GM12892 (cell line): Measurements from ENCODE around the gene CDKN2AIPNL.

ENCODE experiments used
- DNase-seq: peaks from one replicate; pipeline ENCODE4 v3.0.0; 2011; ENCODE audit not compliant: insufficient read length
- FAIRE-seq: peaks from 2 replicates; lab custom pipeline; 2011; peaks lifted over from hg19 to GRCh38; lab: Jason Lieb, UNC
- POLR2A ChIP-seq: IDR thresholded peaks from 2 replicates; pipeline ENCODE4 v1.6.1; 2011; ENCODE audit warnings: low read depth, low read length, control low read depth
- POLR2AphosphoS5 ChIP-seq: IDR thresholded peaks from 2 replicates; pipeline ENCODE4 v1.6.1; 2011; ENCODE audit warnings: low read depth, low read length, control low read depth
- TAF1 ChIP-seq: IDR thresholded peaks from 2 replicates; pipeline ENCODE4 v1.6.1; 2011; ENCODE audit warnings: low read depth, mild to moderate bottlenecking, control low read depth, low read length, borderline replicate concordance

Gene CDKN2AIPNL

GRCh38 chr5:134450374-134450773 lies 38.7 kb upstream of the CDKN2AIPNL start:
- TF ChIP-seq POLR2A (no peak), POLR2AphosphoS5 (no peak), TAF1 (no peak)
- no peak for FAIRE-seq
- no peak for DNase-seq

GRCh38 chr5:134449167-134449566 lies 37.5 kb upstream of the CDKN2AIPNL start:
- no peak for FAIRE-seq
- DNase-seq, result no peak
- no peak for TF ChIP-seq TAF1
- no peak for TF ChIP-seq POLR2A
- TF ChIP-seq POLR2AphosphoS5, result no peak

GRCh38 chr5:134447815-134448520 lies 36.3 kb upstream of the CDKN2AIPNL start:
- TF ChIP-seq TAF1, result no peak
- no peak for TF ChIP-seq POLR2A
- no peak for TF ChIP-seq POLR2AphosphoS5
- FAIRE-seq (no peak), DNase-seq (no peak)

GRCh38 chr5:134446938-134447337 lies 35.3 kb upstream of the CDKN2AIPNL start:
- DNase-seq, result no peak
- TF ChIP-seq TAF1 (no peak), POLR2A (no peak), POLR2AphosphoS5 (no peak)
- FAIRE-seq, result no peak

GRCh38 chr5:134445856-134446818 lies 34.5 kb upstream of the CDKN2AIPNL start:
- no peak for FAIRE-seq
- TF ChIP-seq POLR2AphosphoS5, result no peak
- TF ChIP-seq POLR2A, result no peak
- TF ChIP-seq TAF1, result no peak
- DNase-seq, result no peak

GRCh38 chr5:134444941-134445471 lies 33.3 kb upstream of the CDKN2AIPNL start:
- TF ChIP-seq TAF1, result no peak
- no peak for TF ChIP-seq POLR2A
- TF ChIP-seq POLR2AphosphoS5, result no peak
- no peak for FAIRE-seq
- DNase-seq, result no peak

GRCh38 chr5:134440201-134440755 lies 28.6 kb upstream of the CDKN2AIPNL start:
- DNase-seq (no peak), FAIRE-seq (no peak)
- TF ChIP-seq POLR2AphosphoS5, result no peak
- TF ChIP-seq POLR2A, result no peak
- TF ChIP-seq TAF1, result no peak

- FAIRE-seq (no peak), DNase-seq (no peak)
- no peak for TF ChIP-seq POLR2A
- no peak for TF ChIP-seq TAF1
- TF ChIP-seq POLR2AphosphoS5, result no peak
Observed at GRCh38 chr5:134439210-134439654, 27.6 kb upstream of the CDKN2AIPNL start.

- FAIRE-seq (no peak), DNase-seq (no peak)
- TF ChIP-seq POLR2A (no peak), POLR2AphosphoS5 (no peak), TAF1 (no peak)
Observed at GRCh38 chr5:134438721-134439123, 27.0 kb upstream of the CDKN2AIPNL start.

GRCh38 chr5:134437847-134438581 lies 26.3 kb upstream of the CDKN2AIPNL start:
- no peak for DNase-seq
- no peak for FAIRE-seq
- TF ChIP-seq TAF1 (no peak), POLR2AphosphoS5 (no peak), POLR2A (no peak)

GRCh38 chr5:134437340-134437846 lies 25.7 kb upstream of the CDKN2AIPNL start:
- DNase-seq (no peak), FAIRE-seq (no peak)
- TF ChIP-seq POLR2A (peak; percentile 84), TAF1 (no peak), POLR2AphosphoS5 (peak; percentile 90)
